Occipital lobe (tissue), 2 donors: ENCODE measurements around the gene DCAF10. TPM values are rescaled to one million over a fixed set of nuclear protein-coding genes. Genes with fewer than 3 reads are reported as not detected.
A peak's percentile ranks its signal among the peaks of the same experiment; 100 is the strongest.
"Not testable (repeated sequence)": the region's sequence is repeated elsewhere in the genome, so short reads cannot be mapped to it uniquely, and the experiment has no call there.

ENCODE experiments used
- DNase-seq: peaks from one replicate; lab custom pipeline; 2025; lab: John Stamatoyannopoulos, UW
- total RNA-seq: library from RNA; depleted of rRNA; stranded (reverse); fragments of >200 nt; gene quantifications from one replicate; pipeline ENCODE4 v1.2.3, GENCODE V29; 2014

DCAF10 gene
- total RNA-seq, 1 donor from 2014 or later: 27.6 TPM

DNA sequence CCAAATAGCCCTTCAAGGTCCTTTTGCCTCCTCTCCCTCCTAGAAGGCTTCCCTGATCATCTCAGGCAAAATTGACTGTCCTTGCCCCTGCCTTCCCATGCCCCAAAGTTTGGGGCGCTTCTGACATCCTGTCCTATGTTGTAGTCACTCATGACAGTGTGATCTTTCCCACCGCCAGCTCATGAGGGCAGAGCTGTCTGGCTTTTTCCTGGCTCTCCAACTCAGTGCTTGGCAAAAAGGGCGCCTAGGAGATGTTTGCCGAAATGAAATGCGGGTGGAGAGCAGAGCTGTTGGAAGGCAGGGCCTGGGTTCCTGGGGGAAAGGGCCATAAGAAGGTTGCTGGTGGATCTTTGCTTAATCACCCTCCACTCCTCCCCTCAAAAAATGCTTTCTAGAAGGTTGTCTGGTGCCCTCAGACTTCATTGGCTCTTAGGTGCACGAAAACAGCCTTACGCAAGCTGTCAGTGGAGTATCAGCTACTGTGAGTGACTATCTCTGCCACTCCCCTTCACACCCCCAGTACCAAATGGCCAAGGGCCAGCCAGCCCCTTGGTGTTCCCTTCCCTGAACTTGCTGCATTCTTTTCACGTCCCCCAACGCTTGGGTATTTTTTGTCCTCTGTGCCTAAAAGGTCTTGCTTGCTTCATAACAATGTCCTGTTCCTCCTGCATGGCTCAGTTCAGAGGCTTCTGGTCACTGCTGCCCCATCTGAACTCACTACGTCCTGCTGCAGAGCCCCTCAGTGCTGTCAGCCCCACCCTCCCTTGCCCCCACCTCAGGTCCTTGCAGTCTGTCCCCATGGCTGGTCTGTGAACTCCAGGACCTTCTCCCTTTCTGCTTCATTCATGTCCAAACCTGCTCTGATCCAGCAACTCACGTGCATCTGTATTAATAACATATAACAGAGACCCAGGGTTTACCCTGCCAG, 106.0 kb downstream of the DCAF10 start:
- DNase-seq: no peak

DNA sequence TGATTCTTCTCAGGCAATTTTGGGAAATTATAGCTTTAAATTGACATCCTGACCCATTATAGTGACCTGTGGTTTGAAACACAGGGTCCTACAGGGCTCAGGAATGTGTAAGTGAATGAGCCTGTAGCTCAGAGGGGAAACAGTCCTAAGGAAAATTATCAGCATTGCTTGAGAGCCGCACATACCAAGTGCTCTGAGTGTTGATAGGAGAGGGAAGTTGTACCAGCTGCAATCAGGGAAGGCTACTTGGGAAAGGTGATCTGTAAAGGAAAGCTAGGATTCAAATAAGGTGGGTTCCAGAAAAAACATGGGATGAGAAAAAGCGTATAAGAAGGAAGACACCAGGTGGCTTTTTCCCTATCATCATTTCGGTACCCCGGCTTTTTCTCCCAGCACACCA, 107.7 kb downstream of the DCAF10 start:
- DNase-seq: no peak

DNA sequence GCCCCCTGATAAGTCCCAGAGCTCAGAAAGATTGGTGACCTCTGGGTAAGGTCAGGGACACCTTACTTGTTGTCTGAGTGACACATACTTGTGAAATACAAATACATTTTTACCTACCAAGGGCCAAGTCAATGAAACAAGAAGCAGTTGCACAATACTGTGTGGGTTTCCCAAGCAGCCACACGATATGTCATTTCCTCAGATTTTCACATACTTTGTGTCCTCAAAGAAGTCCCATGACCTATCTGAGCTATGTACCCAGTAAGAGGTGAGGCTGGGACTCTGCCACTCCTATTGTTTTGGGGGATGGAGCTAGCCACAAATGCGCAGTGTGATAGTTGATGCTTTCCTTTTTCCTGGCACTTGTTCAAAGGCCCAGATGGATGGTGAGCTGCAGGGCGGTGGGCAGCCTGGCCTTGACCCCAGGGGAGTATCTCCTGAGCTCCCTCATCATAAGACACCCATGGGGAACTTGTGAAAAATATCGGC, 108.1 kb downstream of the DCAF10 start:
- DNase-seq: no peak

DNA sequence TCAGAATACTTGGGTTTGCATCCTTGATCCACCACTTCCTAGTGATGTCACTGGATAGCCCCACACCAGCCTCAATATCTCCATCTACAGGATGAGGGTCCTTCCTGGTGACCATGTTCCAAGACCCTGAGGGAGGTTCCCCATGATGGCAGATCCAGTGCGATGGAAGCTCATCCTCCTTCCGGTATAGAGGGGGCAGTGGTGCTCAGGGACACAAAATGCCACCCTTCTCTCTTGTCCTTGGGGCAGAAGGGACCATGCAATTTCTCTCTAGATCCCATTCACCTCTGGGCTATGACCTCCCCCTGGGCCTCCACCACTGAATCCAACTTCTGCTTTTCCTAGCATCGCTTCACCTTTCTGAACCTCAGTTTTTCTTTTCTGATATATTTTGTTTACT, 108.7 kb downstream of the DCAF10 start:
- DNase-seq: no peak

DNA sequence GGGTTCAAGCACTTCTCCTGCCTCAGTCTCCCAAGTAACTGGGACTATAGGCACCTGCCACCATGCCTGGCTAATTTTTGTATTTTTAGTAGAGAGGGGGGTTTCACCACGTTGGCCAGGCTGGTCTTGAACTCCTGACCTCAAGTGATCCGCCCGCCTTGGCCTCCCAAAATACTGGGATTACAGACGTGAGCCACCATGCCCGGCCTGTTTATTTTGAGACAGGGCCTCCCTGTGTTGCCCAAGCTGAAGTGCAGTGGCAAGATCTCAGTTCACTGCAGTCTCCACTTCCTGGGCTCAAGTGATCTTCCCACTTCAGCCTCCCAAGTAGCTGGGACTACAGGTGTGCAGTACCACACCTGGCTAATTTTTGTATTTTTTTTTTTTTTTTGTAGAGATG, 109.2 kb downstream of the DCAF10 start:
- DNase-seq: not testable (repeated sequence)

DNA sequence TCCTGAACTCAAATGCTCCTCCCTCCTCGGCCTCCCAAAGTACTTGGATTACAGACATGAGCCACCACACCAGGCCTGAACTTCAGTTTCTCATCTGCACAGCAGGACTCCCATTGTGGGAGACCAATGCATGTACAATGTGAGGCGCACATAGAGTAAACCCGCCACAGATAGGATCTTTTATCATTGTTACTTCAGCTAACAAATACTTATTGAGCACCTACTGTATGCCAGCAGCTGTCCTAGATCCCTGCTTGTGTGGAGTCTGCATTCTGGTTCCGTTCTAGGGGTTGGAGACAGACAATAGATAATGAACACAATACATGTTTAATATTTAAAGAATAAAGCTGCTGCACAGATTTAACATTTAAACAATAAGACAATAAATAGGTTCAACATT, 109.7 kb downstream of the DCAF10 start:
- no peak for DNase-seq

DNA sequence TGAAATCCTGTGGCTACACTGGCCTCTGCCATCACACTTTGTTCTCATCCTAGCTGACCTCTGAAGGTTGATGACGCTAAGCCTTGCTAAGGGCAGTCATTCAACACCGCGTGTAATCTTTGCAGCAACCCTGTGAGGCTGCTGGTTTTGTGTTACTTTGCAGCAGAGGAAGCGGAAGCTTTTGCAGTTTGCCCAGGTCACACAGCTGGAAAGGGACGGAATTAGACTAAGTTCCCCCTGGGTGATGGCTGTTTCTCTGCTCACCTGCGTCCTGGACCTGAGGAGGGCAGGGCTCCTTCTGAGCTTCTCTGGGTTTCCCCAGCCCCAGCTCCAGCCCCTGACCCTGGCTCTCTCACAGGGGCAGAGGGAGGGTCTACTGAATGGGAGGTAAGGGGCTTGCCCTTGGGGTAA, 110.7 kb downstream of the DCAF10 start:
- DNase-seq: no peak

DNA sequence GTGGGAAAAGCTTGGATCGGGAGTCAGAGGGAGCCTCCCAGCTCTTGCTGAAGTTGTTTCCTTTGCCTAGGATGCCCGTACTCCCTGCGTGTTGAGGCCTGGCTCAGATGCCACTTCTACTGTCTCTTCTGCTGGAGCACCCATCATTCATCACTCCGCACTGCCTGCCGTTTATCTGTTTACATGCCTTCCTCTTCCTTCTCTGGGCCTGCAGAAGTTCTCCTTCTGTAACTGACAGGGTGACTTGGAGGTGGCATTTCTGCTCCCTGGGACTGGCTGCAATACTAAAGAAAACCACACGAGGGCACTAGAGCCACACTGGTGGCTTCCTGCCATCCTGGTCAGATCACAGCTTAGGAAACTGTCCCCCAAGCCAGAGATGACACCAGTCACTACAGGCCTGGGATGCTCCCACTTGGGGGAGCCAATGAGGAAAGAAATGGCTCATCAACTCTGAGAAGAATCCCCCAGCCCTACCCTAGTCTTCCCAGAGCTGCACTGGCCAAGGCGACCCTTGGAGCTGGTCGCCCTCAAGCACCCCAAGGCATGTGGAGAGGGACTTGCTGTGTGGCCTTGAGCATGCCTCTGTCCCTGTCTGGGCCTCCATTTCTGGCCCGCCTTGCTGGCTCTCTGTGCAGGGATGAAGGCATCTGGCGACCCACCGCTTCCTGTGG, 113.0 kb downstream of the DCAF10 start:
- peak; percentile 77 for DNase-seq

DNA sequence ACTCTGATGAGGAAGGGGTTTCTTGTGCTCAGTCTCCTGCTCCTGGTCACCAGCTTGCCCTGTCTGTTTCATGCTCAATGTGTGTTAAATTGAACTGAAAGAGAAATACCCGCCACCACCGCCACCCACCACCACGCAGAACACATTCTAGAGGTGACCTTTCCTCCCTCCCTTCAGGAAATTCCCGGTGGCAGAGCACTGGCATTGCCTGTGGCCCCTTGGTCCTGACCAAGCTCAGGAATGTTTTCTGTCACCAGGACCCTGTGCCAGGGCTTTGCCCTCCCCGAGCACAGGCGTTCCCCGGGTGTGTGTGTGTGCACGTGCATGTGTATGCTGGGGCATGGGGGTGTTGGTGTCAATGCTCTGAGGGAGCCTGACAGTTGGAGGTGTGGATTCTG, 113.6 kb downstream of the DCAF10 start:
- no peak for DNase-seq

DNA sequence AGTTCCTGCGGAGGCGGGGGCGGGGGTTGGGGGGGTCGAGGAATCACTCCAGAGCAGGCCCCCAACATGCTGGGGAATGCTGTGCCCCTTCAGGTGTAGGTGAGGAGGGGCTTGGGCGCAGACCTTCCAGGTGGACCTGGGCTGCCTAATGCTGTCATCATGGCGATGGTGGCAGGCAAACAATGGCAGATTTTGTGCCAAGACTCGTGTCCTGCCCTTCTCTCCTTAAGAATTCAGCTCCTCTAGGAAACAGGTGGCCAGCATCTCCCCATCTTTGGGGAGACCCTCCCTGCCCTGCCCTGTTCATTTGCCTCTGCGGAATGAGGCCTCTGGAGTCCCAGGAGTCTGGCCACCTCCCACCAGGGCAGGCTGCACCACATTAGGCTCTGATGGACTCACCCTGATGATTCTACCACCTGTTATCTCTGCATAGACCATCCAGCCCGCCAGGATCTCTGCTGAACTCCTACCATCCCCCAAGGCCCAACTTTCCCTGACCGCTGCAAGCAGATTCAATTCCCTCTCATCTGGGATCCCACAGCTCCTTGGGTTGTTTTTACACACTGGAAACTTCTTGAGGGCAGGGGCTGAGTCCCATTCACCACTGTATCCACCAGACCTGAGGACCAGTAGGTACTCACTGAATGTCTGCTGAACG, 114.2 kb downstream of the DCAF10 start:
- no peak for DNase-seq

DNA sequence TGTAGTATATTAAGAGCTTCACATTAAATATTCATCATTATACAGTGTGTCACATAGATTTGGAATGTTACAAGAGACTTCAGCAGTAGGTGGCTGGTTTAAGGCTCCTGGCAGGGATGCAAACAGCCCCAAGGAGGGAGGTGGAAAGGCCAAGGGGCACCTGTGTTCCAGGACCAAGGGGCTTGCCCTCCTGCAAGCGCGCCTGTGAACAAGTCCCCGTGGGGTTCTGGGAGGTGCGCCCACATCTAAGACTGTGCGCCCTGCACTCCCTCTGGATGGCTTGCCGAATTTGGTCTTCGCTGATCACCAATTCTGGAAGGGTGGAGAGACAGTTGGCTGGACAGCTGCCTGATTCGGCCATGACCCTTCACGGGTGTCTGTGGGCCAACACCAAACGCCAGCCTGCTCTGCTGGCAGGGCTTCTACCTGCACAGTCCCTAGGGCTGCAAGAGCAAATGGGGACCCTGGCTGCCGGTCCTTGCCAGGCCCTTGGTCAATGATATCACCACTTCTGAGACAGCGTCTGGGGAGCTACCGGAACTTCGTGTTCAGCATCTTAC, 115.4 kb downstream of the DCAF10 start:
- DNase-seq: no peak

DNA sequence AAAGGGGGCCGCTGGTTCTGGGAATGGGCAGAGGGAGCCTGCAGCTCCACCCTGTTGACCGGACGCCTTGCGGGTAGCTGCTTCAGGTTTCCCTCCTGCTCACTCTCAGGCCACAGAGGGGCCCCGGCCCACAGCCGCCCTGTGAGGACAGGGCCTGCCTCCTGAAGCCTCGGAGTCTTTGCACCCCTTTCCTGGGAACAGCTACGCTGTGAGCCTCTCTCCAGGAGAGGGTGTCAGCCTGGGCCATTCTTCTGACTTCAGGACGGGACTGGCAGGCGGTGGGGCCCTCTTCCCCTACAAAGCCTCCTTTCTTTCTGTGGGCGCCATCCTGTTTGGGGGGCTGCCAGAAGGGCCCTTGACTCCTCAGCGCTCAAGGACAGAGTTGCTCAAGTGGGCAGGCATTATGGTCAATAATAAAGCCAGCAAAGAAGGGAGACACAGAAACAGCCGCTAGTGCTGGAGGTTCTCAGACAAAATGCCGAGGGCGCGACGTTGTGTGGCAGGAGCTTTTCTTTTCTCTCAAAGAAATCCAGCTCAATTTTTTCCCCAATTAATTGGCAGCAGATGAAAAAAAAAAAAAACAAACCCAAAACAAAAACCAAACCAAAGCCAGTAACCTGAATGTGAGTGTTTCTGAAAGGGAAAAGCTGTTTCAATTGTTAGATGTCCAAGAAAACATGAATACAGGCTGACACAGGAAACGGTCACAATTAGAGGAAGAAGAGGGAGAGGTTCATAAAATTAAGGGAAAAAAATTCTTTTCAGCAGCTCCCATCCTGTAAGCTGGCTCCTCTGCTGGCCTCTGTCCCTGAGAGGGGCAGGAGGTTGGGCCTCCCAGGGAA, 116.1 kb downstream of the DCAF10 start:
- no peak for DNase-seq

Other genes with a start within 250 kb of the DCAF10 start
- gene FBXO10, start 224.4 kb upstream of the DCAF10 start, total RNA-seq: 9.2 TPM
- 59.1 TPM for gene TOMM5, start 208.2 kb upstream of the DCAF10 start, total RNA-seq
- 0.62 TPM for gene FRMPD1, start 149.8 kb upstream of the DCAF10 start, total RNA-seq
- gene TRMT10B, start 47.0 kb upstream of the DCAF10 start, total RNA-seq: 4.8 TPM
- 74.9 TPM for gene EXOSC3, start 15.7 kb upstream of the DCAF10 start, total RNA-seq
- gene SLC25A51, start 103.3 kb downstream of the DCAF10 start, total RNA-seq: 121 TPM